Measurements from ENCODE around the gene ZNF140.
A peak's percentile ranks its signal among the peaks of the same experiment; 100 is the strongest.

The ZNF140 gene

GRCh38 chr12:133080368-133081158, at the start of gene ZNF140:
TSS of gene ZNF140 (plus strand) at chr12:133080923. CDS start at chr12:133081321, 398 bp downstream.
- in situ Hi-C loops (cut with MboI; ENCODE audit: low sequenced_read_pairs, unreplicated experiment): no loop called here
- no peak for TF ChIP-seq CTCF (IDR thresholded peaks at IDR 0.05; ENCODE audit: borderline replicate concordance, control extremely low read depth, extremely low read depth, insufficient read depth, missing control alignments)
- DNase-seq (ENCODE audit: low spot score): peak; percentile 91

- in situ Hi-C loops (cut with MboI; ENCODE audit: low sequenced_read_pairs, unreplicated experiment): no loop called here
- no peak for TF ChIP-seq CTCF (IDR thresholded peaks at IDR 0.05; ENCODE audit: borderline replicate concordance, control extremely low read depth, extremely low read depth, insufficient read depth, missing control alignments)
- peak; percentile 95 for DNase-seq (ENCODE audit: low spot score)
Observed at GRCh38 chr12:133037207-133038005, 43.3 kb upstream of the ZNF140 start, which contains the start of gene ZNF84. TSS of gene ZNF84 (plus strand) at chr12:133037509. CDS start at chr12:133041468, 3,959 bp downstream.

- no peak for TF ChIP-seq CTCF (IDR thresholded peaks at IDR 0.05; ENCODE audit: borderline replicate concordance, control extremely low read depth, extremely low read depth, insufficient read depth, missing control alignments)
- in situ Hi-C loops (cut with MboI; ENCODE audit: low sequenced_read_pairs, unreplicated experiment): no loop called here
- no peak for DNase-seq (ENCODE audit: low spot score)
Observed at GRCh38 chr12:133038118-133038709, 42.5 kb upstream of the ZNF140 start.

GRCh38 chr12:133046698-133047097, 34.0 kb upstream of the ZNF140 start:
- DNase-seq (ENCODE audit: low spot score): no peak
- no peak for TF ChIP-seq CTCF (IDR thresholded peaks at IDR 0.05; ENCODE audit: borderline replicate concordance, control extremely low read depth, extremely low read depth, insufficient read depth, missing control alignments)
- in situ Hi-C loops (cut with MboI; ENCODE audit: low sequenced_read_pairs, unreplicated experiment): no loop called here

- in situ Hi-C loops (cut with MboI; ENCODE audit: low sequenced_read_pairs, unreplicated experiment): no loop called here
- TF ChIP-seq CTCF (IDR thresholded peaks at IDR 0.05; ENCODE audit: borderline replicate concordance, control extremely low read depth, extremely low read depth, insufficient read depth, missing control alignments): no peak
- DNase-seq (ENCODE audit: low spot score): no peak
Observed at GRCh38 chr12:133057446-133057845, 23.3 kb upstream of the ZNF140 start.

All from GM13976 (cell line).